ENCODE results near the gene PHYKPL.

PHYKPL gene

GRCh38 chr5:178234121-178234749, 1.6 kb upstream of the PHYKPL start:
- no peak overlapping the region for H3K27ac ChIP-seq (ENCODE audit: low read depth, low read length)
- H3K9me2 ChIP-seq (replicated peaks; ENCODE audit: insufficient read depth, low read length) = no peaks in the 10 kb centered on the region
- TF ChIP-seq, protein P1, sequence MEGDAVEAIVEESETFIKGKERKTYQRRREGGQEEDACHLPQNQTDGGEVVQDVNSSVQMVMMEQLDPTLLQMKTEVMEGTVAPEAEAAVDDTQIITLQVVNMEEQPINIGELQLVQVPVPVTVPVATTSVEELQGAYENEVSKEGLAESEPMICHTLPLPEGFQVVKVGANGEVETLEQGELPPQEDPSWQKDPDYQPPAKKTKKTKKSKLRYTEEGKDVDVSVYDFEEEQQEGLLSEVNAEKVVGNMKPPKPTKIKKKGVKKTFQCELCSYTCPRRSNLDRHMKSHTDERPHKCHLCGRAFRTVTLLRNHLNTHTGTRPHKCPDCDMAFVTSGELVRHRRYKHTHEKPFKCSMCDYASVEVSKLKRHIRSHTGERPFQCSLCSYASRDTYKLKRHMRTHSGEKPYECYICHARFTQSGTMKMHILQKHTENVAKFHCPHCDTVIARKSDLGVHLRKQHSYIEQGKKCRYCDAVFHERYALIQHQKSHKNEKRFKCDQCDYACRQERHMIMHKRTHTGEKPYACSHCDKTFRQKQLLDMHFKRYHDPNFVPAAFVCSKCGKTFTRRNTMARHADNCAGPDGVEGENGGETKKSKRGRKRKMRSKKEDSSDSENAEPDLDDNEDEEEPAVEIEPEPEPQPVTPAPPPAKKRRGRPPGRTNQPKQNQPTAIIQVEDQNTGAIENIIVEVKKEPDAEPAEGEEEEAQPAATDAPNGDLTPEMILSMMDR (IDR thresholded peaks at IDR 0.05; ENCODE audit: insufficient read depth, low read length, poor library complexity, severe bottlenecking) = no peak
- TF ChIP-seq EZH2phosphoT487 (conservative IDR thresholded peaks at IDR 0.05; ENCODE audit: low read length) = no peak
- H3K36me3 ChIP-seq (ENCODE audit: low read length) = no peaks in the 10 kb centered on the region; the same call in 1 of the 2 replicates
- peaks cover 23% of the 10 kb centered on the region for H3K79me2 ChIP-seq (ENCODE audit: insufficient read depth, low read length)
- H3F3A ChIP-seq (ENCODE audit: insufficient read depth) = peaks cover 17% of the 10 kb centered on the region
- no peak overlapping the region for H3K9ac ChIP-seq (ENCODE audit: low read length)
- no peak overlapping the region for H2AFZ ChIP-seq (ENCODE audit: low read depth, low read length, severe bottlenecking)
- H3K4me2 ChIP-seq (ENCODE audit: low read depth, low read length, poor library complexity, severe bottlenecking) = no peak overlapping the region
- no peaks in the 10 kb centered on the region for H3K27me3 ChIP-seq (ENCODE audit: low read length)
- H3K9me3 ChIP-seq (ENCODE audit: insufficient read depth, low read length) = no peaks in the 10 kb centered on the region
- H3K4me3 ChIP-seq (ENCODE audit: insufficient read depth, low read length, poor library complexity, severe bottlenecking) = no peak overlapping the region
- no peaks in the 10 kb centered on the region for H4K20me1 ChIP-seq (ENCODE audit: low read depth, low read length)

DNA sequence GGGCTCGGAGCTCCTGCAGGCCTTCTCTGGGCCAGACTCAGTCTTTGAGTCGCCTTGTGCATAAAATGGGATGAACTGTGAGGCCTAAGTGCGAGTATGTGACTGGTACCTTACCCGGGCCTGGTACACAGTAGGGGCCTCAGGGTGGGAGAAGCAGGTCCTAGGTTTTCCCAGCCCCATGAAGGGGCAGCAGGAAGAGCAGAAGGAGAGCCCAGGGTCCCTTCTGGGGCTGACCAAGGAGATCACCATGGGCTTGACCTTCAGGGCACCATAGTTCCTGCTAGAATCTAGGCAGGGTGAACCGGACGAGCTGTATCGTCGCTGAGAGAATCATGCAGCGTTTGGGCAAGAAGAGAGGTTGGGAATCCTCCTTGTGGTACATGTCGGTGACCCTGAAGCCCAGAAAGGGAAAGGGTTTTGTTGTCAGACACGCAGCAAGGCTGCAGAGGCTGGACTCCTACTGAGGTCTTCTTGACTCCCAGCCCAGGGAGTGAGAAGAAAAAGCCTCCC, 373 bp upstream of the PHYKPL start:
- Histone ChIP-seq H2AFZ (ENCODE audit: low read depth, low read length, severe bottlenecking) (peak overlapping the region; percentile 89), H3K9me3 (ENCODE audit: insufficient read depth, low read length) (no peaks in the 10 kb centered on the region), H3K27ac (ENCODE audit: low read depth, low read length) (peak overlapping the region; percentile 75), H3K27me3 (ENCODE audit: low read length) (no peaks in the 10 kb centered on the region), H3K4me2 (ENCODE audit: low read depth, low read length, poor library complexity, severe bottlenecking) (peak overlapping the region; percentile 88), H3K9me2 (replicated peaks; ENCODE audit: insufficient read depth, low read length) (no peaks in the 10 kb centered on the region), H3K4me3 (ENCODE audit: insufficient read depth, low read length, poor library complexity, severe bottlenecking) (peak overlapping the region; percentile 78), H3K36me3 (ENCODE audit: low read length) (no peaks in the 10 kb centered on the region; the same call in 1 of the 2 replicates), H4K20me1 (ENCODE audit: low read depth, low read length) (no peaks in the 10 kb centered on the region), H3K9ac (ENCODE audit: low read length) (peak overlapping the region; percentile 89), H3F3A (ENCODE audit: insufficient read depth) (peaks cover 17% of the 10 kb centered on the region), H3K79me2 (ENCODE audit: insufficient read depth, low read length) (peaks cover 27% of the 10 kb centered on the region)
- TF ChIP-seq EZH2phosphoT487 (conservative IDR thresholded peaks at IDR 0.05; ENCODE audit: low read length) = no peak
- TF ChIP-seq, protein P1 (IDR thresholded peaks at IDR 0.05; ENCODE audit: insufficient read depth, low read length, poor library complexity, severe bottlenecking) = no peak

DNA sequence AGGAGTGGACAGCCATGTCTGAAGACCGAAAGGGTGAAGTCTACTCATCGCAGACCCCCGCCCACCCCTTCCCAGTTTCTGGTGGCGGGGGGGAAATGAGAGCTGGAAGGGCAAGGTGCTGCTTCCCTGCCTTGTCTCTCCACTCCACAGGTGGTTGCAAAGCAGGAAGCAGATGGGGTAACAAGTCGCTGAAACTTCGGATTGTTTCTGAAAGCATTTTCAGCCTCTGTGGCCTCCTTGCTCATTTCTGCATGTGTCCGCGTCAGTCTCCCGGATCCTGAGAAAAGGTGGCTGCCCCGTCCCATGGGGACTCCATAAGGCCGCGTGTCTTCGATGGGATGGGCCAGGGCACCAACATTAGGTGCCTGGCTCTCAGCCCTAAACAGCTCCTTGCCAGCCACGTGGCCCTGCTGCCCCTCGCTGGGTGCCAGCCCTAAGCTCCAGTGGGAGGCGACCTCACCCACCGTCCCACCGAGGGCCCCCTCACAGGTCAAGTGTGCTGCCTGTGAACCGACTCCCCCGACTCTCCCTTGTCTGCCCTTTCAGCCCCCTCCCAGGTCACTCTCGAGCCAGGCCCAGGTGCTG, 971 bp downstream of the PHYKPL start:
- Histone ChIP-seq H2AFZ (ENCODE audit: low read depth, low read length, severe bottlenecking) (peak overlapping the region; percentile 89), H3K79me2 (ENCODE audit: insufficient read depth, low read length) (peaks cover 27% of the 10 kb centered on the region)

More for the DNA sequence above, 971 bp downstream of the PHYKPL start:
- H3K9ac ChIP-seq (ENCODE audit: low read length) = peak overlapping the region; percentile 89
- H3F3A ChIP-seq (ENCODE audit: insufficient read depth) = peaks cover 17% of the 10 kb centered on the region
- H3K27me3 ChIP-seq (ENCODE audit: low read length) = no peaks in the 10 kb centered on the region
- H3K4me2 ChIP-seq (ENCODE audit: low read depth, low read length, poor library complexity, severe bottlenecking) = peak overlapping the region; percentile 88
- TF ChIP-seq, protein P1 (IDR thresholded peaks at IDR 0.05; ENCODE audit: insufficient read depth, low read length, poor library complexity, severe bottlenecking) = no peak
- no peak for TF ChIP-seq EZH2phosphoT487 (conservative IDR thresholded peaks at IDR 0.05; ENCODE audit: low read length)
- peak overlapping the region; percentile 78 for H3K4me3 ChIP-seq (ENCODE audit: insufficient read depth, low read length, poor library complexity, severe bottlenecking)
- H4K20me1 ChIP-seq (ENCODE audit: low read depth, low read length) = no peaks in the 10 kb centered on the region
- no peaks in the 10 kb centered on the region for H3K9me3 ChIP-seq (ENCODE audit: insufficient read depth, low read length)
- no peaks in the 10 kb centered on the region for H3K9me2 ChIP-seq (replicated peaks; ENCODE audit: insufficient read depth, low read length)
- H3K36me3 ChIP-seq (ENCODE audit: low read length) = no peaks in the 10 kb centered on the region; the same call in 1 of the 2 replicates
- H3K27ac ChIP-seq (ENCODE audit: low read depth, low read length) = peak overlapping the region; percentile 75
